GM18951 (cell line): ENCODE data around the gene CUL4A.

ENCODE experiments used
- POLR2A ChIP-seq: IDR thresholded peaks from 4 replicates; pipeline ENCODE4 v1.6.1; 2011; ENCODE audit warnings: mild to moderate bottlenecking; ENCODE audit not compliant: insufficient read length, insufficient read depth; ENCODE audit errors: extremely low read depth
- in situ Hi-C: fragments of 300-500 bp; cut with MboI; formaldehyde crosslinking; loops from one replicate; pipeline ENCODE4 v1.12.0; 2022; ENCODE audit warnings: low sequenced_read_pairs, mixed read lengths, inconsistent platforms; ENCODE audit not compliant: unreplicated experiment

CUL4A gene

GRCh38 chr13:113205428-113205931 lies 3.9 kb upstream of the CUL4A start:
- in situ Hi-C loops, result no loop called here
- TF ChIP-seq POLR2A, result no peak

- in situ Hi-C loops, result no loop called here
- TF ChIP-seq POLR2A, result no peak
Observed at GRCh38 chr13:113207460-113207859, 2.0 kb upstream of the CUL4A start.

GRCh38 chr13:113207890-113208420 lies 1.5 kb upstream of the CUL4A start:
- TF ChIP-seq POLR2A, result no peak
- in situ Hi-C loops, result no loop called here

- in situ Hi-C loops, result no loop called here
- TF ChIP-seq POLR2A, result peak; percentile 82
Observed at GRCh38 chr13:113208421-113209335, 735 bp upstream of the CUL4A start, which contains the start of gene PCID2. Gene PCID2, minus strand, starts transcription at chr13:113208669. Its CDS starts 35 bp downstream, at chr13:113208634.

GRCh38 chr13:113209759-113210421 lies 477 bp downstream of the CUL4A start:
- in situ Hi-C loops, result no loop called here
- no peak for TF ChIP-seq POLR2A

- no peak for TF ChIP-seq POLR2A
- in situ Hi-C loops, result no loop called here
Observed at GRCh38 chr13:113210833-113211232, 1.4 kb downstream of the CUL4A start.

- in situ Hi-C loops, result no loop called here
- no peak for TF ChIP-seq POLR2A
Observed at GRCh38 chr13:113211774-113212173, 2.4 kb downstream of the CUL4A start.

GRCh38 chr13:113216254-113217048 lies 7.0 kb downstream of the CUL4A start:
- in situ Hi-C loops, result no loop called here
- TF ChIP-seq POLR2A, result no peak

GRCh38 chr13:113218586-113218985 lies 9.2 kb downstream of the CUL4A start:
- in situ Hi-C loops, result no loop called here
- no peak for TF ChIP-seq POLR2A

GRCh38 chr13:113219256-113219940 lies 10.0 kb downstream of the CUL4A start:
- TF ChIP-seq POLR2A, result no peak
- in situ Hi-C loops, result no loop called here

GRCh38 chr13:113220141-113220598 lies 10.8 kb downstream of the CUL4A start:
- in situ Hi-C loops, result no loop called here
- no peak for TF ChIP-seq POLR2A

GRCh38 chr13:113220877-113221276 lies 11.5 kb downstream of the CUL4A start:
- no peak for TF ChIP-seq POLR2A
- in situ Hi-C loops, result no loop called here

- in situ Hi-C loops, result no loop called here
- TF ChIP-seq POLR2A, result no peak
Observed at GRCh38 chr13:113223070-113223469, 13.7 kb downstream of the CUL4A start.
